ENCODE results near the gene ASMTL. TPM values are rescaled to one million over a fixed set of nuclear protein-coding genes. Genes with fewer than 3 reads are reported as not detected.

The ASMTL gene
- total and polyA plus RNA-seq, 2 experiments from 2014 or later, result 53.7 to 61.2 TPM

DNA sequence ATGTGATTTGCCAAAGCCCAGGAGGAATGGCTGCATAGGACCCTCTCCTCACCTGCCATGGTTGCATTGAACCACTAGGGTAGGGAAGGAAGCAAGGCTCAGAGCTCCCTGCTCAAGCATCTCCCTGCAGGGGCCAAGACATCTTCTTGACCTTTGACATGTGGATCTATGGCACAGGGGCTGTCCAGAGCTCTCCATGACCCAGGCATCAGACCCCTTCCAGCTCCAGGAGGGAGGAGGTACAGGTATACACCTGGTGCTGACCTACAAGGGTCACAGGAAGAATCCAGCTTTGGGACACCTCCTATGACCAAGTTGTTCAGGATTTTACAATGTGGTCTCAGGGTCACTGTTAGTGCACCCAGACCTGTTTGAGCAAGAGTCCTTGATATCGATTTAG is 23.2 kb upstream of the ASMTL start:
- peaks cover 33% of the 10 kb centered on the region for H3K36me3 Mint-ChIP-seq (ENCODE audit: low read depth)
- H3K4me3 ChIP-seq, result no peak overlapping the region
- H3K27ac Mint-ChIP-seq, result no peak overlapping the region
- no peaks in the 10 kb centered on the region for H3K27me3 ChIP-seq (ENCODE audit: insufficient read depth)
- H3F3A ChIP-seq (replicated peaks; ENCODE audit: low read depth), result no peaks in the 10 kb centered on the region
- no peak for DNase-seq (ENCODE audit: low spot score)
- no peak for ATAC-seq
- H3K27ac ChIP-seq (ENCODE audit: low read depth), result no peak overlapping the region
- no peak overlapping the region for H3K4me2 ChIP-seq
- H4K20me1 ChIP-seq (replicated peaks; ENCODE audit: insufficient read depth), result no peaks in the 10 kb centered on the region
- H3K9me3 Mint-ChIP-seq, result peaks cover 87% of the 10 kb centered on the region
- 0 out of 2 replicates have a peak, but pooled peaks cover 4% of the 10 kb centered on the region for H3K36me3 ChIP-seq (ENCODE audit: insufficient read depth)
- H3K79me2 ChIP-seq (replicated peaks; ENCODE audit: insufficient read depth), result no peaks in the 10 kb centered on the region
- H3K27me3 Mint-ChIP-seq (ENCODE audit: insufficient read depth, low read depth, poor library complexity), result peaks cover 9% of the 10 kb centered on the region
- no peaks in the 10 kb centered on the region for H3K4me1 ChIP-seq (ENCODE audit: insufficient read depth)
- TF ChIP-seq CREB1 (CRISPR knock-in tag; IDR thresholded peaks at IDR 0.05; ENCODE audit: low read depth) (no peak), ZNF114 (CRISPR knock-in tag; IDR thresholded peaks at IDR 0.05) (no peak), EZH2phosphoT487 (IDR thresholded peaks at IDR 0.05; ENCODE audit: unreplicated experiment) (no peak), JUNB (IDR thresholded peaks at IDR 0.05; ENCODE audit: unreplicated experiment) (no peak), EZH2 (IDR thresholded peaks at IDR 0.05; ENCODE audit: low read depth, unreplicated experiment) (no peak), ZNF331 (CRISPR knock-in tag; IDR thresholded peaks at IDR 0.05; ENCODE audit: low read depth) (no peak), ETS1 (IDR thresholded peaks at IDR 0.05) (no peak), POLR2AphosphoS5 (IDR thresholded peaks at IDR 0.05; ENCODE audit: low read depth) (no peak)
- TF ChIP-seq, protein P1, sequence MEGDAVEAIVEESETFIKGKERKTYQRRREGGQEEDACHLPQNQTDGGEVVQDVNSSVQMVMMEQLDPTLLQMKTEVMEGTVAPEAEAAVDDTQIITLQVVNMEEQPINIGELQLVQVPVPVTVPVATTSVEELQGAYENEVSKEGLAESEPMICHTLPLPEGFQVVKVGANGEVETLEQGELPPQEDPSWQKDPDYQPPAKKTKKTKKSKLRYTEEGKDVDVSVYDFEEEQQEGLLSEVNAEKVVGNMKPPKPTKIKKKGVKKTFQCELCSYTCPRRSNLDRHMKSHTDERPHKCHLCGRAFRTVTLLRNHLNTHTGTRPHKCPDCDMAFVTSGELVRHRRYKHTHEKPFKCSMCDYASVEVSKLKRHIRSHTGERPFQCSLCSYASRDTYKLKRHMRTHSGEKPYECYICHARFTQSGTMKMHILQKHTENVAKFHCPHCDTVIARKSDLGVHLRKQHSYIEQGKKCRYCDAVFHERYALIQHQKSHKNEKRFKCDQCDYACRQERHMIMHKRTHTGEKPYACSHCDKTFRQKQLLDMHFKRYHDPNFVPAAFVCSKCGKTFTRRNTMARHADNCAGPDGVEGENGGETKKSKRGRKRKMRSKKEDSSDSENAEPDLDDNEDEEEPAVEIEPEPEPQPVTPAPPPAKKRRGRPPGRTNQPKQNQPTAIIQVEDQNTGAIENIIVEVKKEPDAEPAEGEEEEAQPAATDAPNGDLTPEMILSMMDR (conservative IDR thresholded peaks at IDR 0.05; ENCODE audit: low read depth in 2 of 2), result no peak
- TF ChIP-seq, protein P2, sequence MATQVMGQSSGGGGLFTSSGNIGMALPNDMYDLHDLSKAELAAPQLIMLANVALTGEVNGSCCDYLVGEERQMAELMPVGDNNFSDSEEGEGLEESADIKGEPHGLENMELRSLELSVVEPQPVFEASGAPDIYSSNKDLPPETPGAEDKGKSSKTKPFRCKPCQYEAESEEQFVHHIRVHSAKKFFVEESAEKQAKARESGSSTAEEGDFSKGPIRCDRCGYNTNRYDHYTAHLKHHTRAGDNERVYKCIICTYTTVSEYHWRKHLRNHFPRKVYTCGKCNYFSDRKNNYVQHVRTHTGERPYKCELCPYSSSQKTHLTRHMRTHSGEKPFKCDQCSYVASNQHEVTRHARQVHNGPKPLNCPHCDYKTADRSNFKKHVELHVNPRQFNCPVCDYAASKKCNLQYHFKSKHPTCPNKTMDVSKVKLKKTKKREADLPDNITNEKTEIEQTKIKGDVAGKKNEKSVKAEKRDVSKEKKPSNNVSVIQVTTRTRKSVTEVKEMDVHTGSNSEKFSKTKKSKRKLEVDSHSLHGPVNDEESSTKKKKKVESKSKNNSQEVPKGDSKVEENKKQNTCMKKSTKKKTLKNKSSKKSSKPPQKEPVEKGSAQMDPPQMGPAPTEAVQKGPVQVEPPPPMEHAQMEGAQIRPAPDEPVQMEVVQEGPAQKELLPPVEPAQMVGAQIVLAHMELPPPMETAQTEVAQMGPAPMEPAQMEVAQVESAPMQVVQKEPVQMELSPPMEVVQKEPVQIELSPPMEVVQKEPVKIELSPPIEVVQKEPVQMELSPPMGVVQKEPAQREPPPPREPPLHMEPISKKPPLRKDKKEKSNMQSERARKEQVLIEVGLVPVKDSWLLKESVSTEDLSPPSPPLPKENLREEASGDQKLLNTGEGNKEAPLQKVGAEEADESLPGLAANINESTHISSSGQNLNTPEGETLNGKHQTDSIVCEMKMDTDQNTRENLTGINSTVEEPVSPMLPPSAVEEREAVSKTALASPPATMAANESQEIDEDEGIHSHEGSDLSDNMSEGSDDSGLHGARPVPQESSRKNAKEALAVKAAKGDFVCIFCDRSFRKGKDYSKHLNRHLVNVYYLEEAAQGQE (IDR thresholded peaks at IDR 0.05; ENCODE audit: unreplicated experiment), result no peak
- no peaks in the 10 kb centered on the region for H3K9me2 ChIP-seq (ENCODE audit: insufficient read depth)
- no peaks in the 10 kb centered on the region; the same call in 2 of the 3 replicates for H3K4me1 Mint-ChIP-seq
- H3K4me3 Mint-ChIP-seq, result no peak overlapping the region
- no peak overlapping the region for H2AFZ ChIP-seq

Data from GM23338 (cell line).